NCI-H146 treated with DMSO at 0.1 percent for 48 hours (cell line): ENCODE data around the gene SIGLEC11.
"Not testable (repeated sequence)": the region's sequence is repeated elsewhere in the genome, so short reads cannot be mapped to it uniquely, and the experiment has no call there.

ENCODE experiments used
- DNase-seq: peaks from one replicate; lab custom pipeline; 2025; ENCODE audit not compliant: unreplicated experiment; lab: John Stamatoyannopoulos, UW

SIGLEC11 gene

DNA sequence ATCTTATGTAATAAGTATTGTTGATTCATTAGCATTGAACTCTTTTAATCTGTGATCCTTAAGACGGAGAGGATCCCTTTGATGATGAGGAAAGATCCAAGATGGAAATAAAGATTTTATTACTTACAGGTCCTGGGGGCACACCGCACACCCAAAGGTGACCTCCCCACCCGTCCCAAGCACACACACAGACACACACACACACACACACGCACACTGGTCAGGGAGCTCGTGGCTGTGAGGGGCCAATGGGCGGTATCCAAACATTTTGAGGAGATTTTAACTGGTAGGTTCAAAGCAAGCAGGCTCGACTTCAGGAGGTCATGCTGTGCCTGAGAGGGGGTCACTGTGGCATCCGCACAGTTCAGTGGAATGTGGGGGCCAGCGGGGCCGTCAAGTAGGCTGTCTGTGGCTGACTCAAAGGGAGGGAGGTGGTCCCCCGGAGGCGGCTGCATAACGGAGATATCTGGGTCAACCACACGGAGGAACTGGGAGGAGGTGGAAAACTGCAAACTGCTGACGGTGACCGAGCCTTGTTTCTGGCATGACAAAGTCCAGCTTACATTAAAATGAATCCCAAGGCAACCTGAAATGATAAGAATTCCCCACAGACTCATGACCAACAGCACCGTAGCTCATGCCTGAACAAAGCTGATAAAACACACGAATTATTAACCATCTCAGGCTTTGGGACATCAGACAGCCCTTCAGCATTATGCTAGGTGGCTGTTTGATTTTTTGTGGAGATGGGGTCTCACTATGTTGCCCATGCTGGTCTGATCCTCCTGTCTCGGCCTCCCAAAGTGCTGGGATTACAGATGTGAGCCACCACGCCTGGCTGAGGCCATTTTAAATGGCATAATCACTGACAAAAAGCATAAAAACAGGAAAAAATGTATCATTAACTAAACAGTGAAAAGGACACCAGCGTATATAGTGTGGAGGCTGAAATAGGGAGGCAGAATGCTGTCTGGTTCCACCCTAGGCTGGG lies 20.9 kb upstream of the SIGLEC11 start:
- DNase-seq, result no peak

GRCh38 chr19:49978324-49978723 lies 17.4 kb upstream of the SIGLEC11 start:
- DNase-seq, result no peak

DNA sequence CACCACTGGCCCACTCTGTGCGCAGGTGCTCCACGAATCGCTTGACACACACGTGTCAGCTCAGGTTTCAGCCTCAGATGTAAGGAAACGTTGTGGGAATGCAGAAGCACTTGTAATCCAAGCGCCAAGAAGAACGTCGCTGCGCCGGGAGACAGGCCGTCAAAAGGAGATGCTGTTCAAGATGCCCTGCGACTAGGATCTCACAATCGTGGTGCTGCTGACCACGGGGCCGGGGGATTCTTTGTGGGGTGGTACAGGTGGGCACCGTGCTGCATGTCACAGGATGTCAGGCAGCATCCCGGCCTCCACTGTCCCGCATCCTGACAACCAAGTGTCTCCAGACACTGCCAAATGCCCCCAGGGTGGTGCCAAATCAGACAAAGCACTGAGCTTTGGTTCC lies 16.9 kb upstream of the SIGLEC11 start:
- no peak for DNase-seq

GRCh38 chr19:49977076-49977475 lies 16.1 kb upstream of the SIGLEC11 start:
- no peak for DNase-seq

GRCh38 chr19:49976496-49976895 lies 15.5 kb upstream of the SIGLEC11 start:
- no peak for DNase-seq

DNA sequence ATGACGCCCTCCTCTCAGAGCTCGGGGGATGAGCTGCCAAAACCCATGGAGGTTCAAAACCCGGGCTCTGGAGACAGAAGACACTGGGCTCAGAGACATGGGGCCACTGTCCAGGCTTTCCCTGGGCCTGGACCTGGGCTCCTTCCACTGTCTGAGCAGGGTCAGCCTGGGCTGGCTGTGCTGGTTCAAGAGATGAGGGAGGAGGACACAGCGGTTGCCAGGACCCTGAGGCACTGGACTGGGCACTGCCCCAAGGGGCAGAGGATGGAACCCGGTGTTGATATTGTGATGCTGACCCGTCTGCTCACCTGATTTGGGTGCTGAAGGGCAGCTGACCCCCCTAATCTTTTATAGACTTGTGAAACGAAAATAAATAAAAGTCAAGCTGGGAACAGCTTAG lies 14.1 kb upstream of the SIGLEC11 start:
- DNase-seq, result no peak

DNA sequence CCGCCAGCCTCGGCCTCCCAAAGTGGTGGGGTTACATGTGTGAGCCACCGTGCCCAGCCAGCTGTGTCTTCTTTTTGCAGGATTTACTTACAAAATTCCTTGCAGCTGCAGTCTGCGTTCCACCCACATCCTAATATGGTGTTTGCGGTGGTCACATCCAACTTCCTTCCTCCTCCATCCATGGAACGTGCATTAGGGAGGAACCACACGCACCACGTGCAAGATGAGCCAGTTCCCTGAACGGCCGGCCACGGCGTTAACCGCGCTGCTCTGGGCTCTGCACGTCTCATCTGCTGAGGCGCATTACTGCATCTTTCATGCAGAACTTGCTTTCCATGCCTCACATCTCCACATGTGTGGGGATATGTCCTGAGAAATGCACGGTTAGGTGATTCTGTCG lies 13.0 kb upstream of the SIGLEC11 start:
- DNase-seq, result no peak

DNA sequence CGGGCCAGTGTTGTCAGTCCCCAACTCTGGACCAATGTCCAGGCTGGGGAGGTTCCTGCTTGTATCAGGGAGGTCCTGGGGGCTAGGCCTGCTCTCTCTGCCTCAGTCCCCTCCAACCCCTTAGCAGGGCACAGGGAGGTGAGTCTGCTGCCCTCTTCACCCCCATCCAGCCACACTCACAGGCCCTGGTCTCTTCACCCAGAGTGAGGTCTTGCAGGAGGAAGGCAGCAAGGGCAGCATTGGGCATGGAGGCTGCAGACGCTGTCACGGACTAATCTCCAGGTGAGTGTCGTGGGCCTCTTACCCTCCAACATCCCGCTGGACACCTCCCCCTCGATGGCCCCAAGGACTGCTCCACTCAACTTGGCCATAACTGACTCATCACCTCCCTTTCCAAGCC lies 11.9 kb upstream of the SIGLEC11 start:
- no peak for DNase-seq

DNA sequence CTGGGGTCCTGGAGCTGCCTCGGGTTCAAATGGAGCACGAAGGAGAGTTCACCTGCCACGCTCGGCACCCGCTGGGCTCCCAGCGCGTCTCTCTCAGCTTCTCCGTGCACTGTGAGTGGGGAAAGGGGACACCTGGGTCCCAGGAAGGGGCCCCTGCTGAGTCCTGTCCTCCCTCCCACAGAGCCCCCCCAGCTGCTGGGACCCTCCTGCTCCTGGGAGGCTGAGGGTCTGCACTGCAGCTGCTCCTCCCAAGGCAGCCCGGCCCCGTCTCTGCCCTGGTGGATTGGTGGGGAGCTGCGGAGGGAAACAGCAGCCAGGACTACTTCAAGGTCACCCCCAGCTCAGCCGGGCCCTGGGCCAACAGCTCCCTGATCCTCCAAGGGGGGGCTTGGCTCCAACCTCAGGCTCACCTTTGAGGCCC lies 11.0 kb upstream of the SIGLEC11 start:
- no peak for DNase-seq

DNA sequence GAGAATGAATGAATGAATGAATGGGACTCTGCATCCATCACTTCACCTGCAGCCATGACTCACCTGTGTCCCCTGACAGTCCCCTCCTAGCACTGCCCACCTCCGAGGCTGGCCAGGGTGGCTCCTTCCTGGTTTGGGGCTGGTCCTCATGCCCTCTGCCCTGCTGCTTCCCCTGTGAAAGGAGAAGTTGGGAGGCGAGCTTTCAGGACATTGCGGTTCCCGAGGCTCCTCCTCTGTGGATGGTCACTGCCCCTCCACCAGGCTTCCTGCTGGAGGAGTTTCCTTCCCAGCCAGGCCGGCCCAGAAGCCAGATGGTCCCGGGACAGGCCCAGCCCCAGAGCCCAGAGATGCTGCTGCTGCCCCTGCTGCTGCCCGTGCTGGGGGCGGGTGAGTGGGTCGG lies 8.4 kb upstream of the SIGLEC11 start:
- DNase-seq, result not testable (repeated sequence)

GRCh38 chr19:49968279-49968922 lies 7.4 kb upstream of the SIGLEC11 start:
- no peak for DNase-seq

- DNase-seq, result not testable (repeated sequence)
These were observed 1.1 kb downstream of the SIGLEC11 start for GRCh38 chr19:49959892-49960291.

- DNase-seq, result not testable (repeated sequence)
These were observed 2.4 kb downstream of the SIGLEC11 start for GRCh38 chr19:49958596-49958995.

- DNase-seq, result not testable (repeated sequence)
These were observed 2.8 kb downstream of the SIGLEC11 start for GRCh38 chr19:49958144-49958543.

DNA sequence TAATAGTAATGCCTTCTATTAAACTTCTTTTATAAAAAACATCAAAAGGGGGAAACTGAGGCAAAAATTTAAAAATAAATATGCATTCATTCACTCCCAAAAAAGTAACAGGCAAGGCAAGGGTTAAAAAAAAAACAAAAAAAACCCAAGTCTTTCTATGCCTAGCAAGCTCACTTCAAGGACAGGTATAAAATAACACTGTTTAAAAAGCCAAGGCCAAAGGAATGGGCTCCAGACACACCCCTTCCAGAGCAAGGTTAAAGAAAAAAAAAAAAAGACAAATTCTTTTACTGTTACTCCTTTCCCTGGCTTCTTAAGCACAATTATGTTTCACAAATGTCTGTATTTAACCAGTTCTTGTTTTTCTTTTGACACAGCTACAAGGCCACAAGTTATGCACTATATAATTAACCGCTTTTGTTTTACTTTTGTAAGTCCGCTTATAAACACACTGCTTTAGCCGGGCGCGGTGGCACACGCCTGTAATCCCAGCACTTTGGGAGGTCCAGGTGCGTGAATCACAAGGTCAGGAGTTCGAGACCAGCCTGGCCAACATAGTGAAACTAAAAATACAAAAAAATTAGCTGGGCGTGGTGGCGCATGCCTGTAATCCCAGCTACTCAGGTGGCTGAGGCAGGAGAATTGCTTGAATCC lies 3.6 kb downstream of the SIGLEC11 start:
- DNase-seq, result no peak

GRCh38 chr19:49956115-49956495 lies 4.9 kb downstream of the SIGLEC11 start:
- no peak for DNase-seq

DNA sequence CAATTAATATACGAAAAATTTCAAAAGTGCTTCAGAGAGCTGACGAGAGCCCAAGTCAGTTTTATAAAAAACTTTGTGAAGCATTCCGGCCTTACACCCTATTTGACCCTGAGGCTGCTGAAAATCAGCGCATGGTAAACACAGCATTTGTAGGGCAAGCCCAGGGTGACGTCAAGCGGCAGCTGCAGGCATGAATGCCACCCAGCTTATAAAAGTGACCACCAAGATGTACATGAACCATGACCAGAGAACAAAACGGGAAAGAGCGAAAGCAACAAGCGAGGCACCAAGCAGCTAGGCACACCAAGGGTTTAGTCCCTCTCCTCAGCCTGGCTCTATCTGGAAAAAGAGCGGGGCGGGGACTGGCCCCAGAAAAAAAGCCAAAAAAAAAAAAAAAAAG lies 6.0 kb downstream of the SIGLEC11 start:
- peak; percentile 36 for DNase-seq

DNA sequence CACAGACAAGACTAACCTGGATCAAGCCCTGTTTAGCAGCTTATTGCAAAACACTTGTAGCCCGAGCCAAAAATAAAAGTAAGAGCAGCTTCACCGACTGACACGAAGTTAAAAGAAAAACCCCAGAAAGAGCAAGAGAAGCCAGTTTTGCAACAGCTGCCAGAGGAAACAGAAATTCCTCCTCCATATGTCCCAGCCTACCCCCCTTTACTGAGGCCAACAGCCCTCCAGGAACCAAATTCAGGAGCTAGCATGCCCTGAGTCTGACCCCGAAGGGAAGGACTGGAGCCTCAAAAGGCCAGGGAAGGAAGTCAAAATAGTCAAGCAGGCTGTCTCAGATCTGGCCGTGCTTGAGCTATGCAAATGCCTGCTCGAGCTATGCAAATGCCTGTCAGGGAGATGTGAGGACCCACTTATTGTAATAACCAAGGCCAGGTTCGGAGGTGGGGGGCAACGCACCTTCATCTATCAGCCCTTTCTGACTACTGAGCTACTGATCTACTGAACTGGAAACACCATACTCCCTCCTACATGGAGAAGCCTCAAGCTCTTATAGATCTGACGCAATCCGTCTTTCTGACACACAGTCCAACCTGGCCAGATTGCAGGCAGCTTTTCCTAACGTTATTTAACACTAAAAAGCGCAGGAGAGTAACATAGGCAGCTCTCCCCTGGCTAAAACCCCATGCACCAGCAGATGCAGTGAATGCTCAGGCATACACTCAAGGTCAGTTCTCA lies 6.7 kb downstream of the SIGLEC11 start:
- DNase-seq, result no peak

DNA sequence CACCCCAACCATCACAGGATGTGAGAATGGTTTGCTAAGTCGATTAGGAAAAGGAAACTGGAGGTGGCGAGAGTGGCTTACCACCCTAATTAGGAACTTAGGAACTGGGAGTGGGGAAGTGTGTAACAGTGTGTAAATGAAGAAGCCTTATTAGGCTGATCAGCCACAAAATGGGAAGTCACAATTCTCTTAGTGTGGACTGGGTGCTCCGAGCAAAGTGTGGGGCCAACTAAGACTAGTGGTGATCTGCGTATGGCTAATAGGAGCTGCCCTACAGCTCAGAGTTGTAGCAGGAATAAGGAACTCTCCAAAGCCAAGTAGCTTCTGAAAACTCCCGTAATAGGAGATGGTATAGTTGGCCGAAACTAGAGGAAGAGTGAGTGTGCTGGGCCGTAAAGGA lies 7.6 kb downstream of the SIGLEC11 start:
- no peak for DNase-seq

DNA sequence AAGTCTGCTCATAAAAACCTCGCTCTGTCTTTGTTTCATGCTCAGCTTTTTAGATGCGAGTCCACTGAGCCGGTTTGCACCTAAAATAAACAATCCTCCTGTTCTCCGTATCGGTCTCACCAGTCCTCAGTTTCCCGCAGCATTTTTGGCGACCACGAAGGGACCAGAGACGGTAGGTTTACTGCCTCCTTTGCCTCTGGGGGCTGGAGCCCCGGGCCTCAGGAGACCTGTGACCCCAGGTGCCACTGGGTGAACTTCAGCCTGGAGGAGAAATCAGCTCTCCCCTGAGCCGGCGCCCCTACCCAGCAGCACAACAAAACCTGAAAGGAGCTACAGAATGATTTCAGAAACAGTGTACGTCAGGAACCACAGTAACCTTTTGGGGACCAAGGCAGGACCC lies 8.1 kb downstream of the SIGLEC11 start:
- DNase-seq, result no peak

GRCh38 chr19:49952479-49952836 lies 8.5 kb downstream of the SIGLEC11 start:
- no peak for DNase-seq
